HG03342 (cell line): Measurements from ENCODE around the gene INSIG2.
A peak's percentile ranks its signal among the peaks of the same experiment; 100 is the strongest.

ENCODE experiments used
- ATAC-seq: cut with Tn5 transposase; IDR thresholded peaks from one replicate; pipeline ENCODE4 v1.9.1; 2021; ENCODE audit warnings: mild to moderate bottlenecking, moderate library complexity; ENCODE audit not compliant: unreplicated experiment

INSIG2 gene

GRCh38 chr2:118124288-118124891, 36.1 kb downstream of the INSIG2 start:
- ATAC-seq = peak; percentile 38

- ATAC-seq = no peak
These were observed 39.0 kb downstream of the INSIG2 start for GRCh38 chr2:118127250-118127649.

GRCh38 chr2:118128826-118129225, 40.6 kb downstream of the INSIG2 start:
- no peak for ATAC-seq

GRCh38 chr2:118130385-118130784, 42.1 kb downstream of the INSIG2 start:
- no peak for ATAC-seq

GRCh38 chr2:118131771-118132170, 43.5 kb downstream of the INSIG2 start:
- no peak for ATAC-seq

GRCh38 chr2:118133916-118134315, 45.6 kb downstream of the INSIG2 start:
- no peak for ATAC-seq

GRCh38 chr2:118134650-118135049, 46.4 kb downstream of the INSIG2 start:
- no peak for ATAC-seq

GRCh38 chr2:118145207-118145606, 56.9 kb downstream of the INSIG2 start:
- ATAC-seq = no peak

GRCh38 chr2:118145806-118146205, 57.5 kb downstream of the INSIG2 start:
- ATAC-seq = no peak

GRCh38 chr2:118146315-118147283, 58.3 kb downstream of the INSIG2 start:
- no peak for ATAC-seq

- ATAC-seq = peak; percentile 63
These were observed 59.9 kb downstream of the INSIG2 start for GRCh38 chr2:118148133-118148532.

GRCh38 chr2:118148809-118149208, 60.5 kb downstream of the INSIG2 start:
- ATAC-seq = no peak

GRCh38 chr2:118150294-118150693, 62.0 kb downstream of the INSIG2 start:
- ATAC-seq = no peak

- ATAC-seq = no peak
These were observed 63.6 kb downstream of the INSIG2 start for GRCh38 chr2:118151831-118152230.

- ATAC-seq = no peak
These were observed 65.2 kb downstream of the INSIG2 start for GRCh38 chr2:118153433-118153832.

- ATAC-seq = no peak
These were observed 65.9 kb downstream of the INSIG2 start for GRCh38 chr2:118154176-118154575.
